GM12878 (cell line): Measurements from ENCODE around the gene GABBR2. TPM values are rescaled to one million over a fixed set of nuclear protein-coding genes. Genes with fewer than 3 reads are reported as not detected.

ENCODE experiments used
- NR2C1 ChIP-seq: fragments of 450-650 bp; IDR thresholded peaks from 2 replicates; pipeline ENCODE4 v1.6.1; 2017; ENCODE audit warnings: antibody characterized with exemption, mild to moderate bottlenecking, moderate library complexity
- RB1 ChIP-seq: fragments of 450-650 bp; formaldehyde crosslinking; IDR thresholded peaks from 2 replicates; pipeline ENCODE4 v1.6.1; 2017; ENCODE audit warnings: mild to moderate bottlenecking, borderline replicate concordance
- SIX5 ChIP-seq: IDR thresholded peaks from 2 replicates; pipeline ENCODE4 v1.6.1; 2011; ENCODE audit warnings: mild to moderate bottlenecking, low read depth, low read length, moderate library complexity; ENCODE audit not compliant: severe bottlenecking
- TCF3 ChIP-seq: IDR thresholded peaks from 2 replicates; pipeline ENCODE4 v1.6.1; 2012; ENCODE audit warnings: low read depth, mild to moderate bottlenecking, low read length, borderline replicate concordance; ENCODE audit not compliant: insufficient read depth
- polyA plus RNA-seq, 11 experiments: library from polyadenylated mRNA; depleted of rRNA in 4 of 11; unstranded in 6 of 11; stranded (reverse) in 5 of 11; fragments of >200 nt; fragmentation: Nextera tagmentation in 4 of 11; fragmentation: Illumina TruSeq in 1 of 11; extraction: Ambion mirVana in 4 of 11; extraction: Trizol in 1 of 11; gene quantifications; 1 replicate in 1 of 11; 2 replicates in 10 of 11; pipeline versions ENCODE4 v1.2.1 to v1.2.3, GENCODE V29; 2011 to 2016; ENCODE audit warnings: inconsistent platforms in 2 of 11, missing spikeins in 2 of 11, low read depth in 1 of 11
- total RNA-seq, 4 experiments: library from RNA; depleted of rRNA in 3 of 4; stranded (reverse); fragments of >200 nt in 3 of 4; fragmentation: Illumina TruSeq in 1 of 4; extraction: Trizol in 1 of 4; gene quantifications; 2 replicates each; pipeline versions ENCODE4 v1.2.1 to v1.2.3, GENCODE V29; 2013 to 2021
- TF ChIP-seq, protein P1 (sequence below): fragments of 450-650 bp; IDR thresholded peaks from 2 replicates; pipeline ENCODE4 v1.6.1; 2017; ENCODE audit warnings: antibody characterized with exemption, mild to moderate bottlenecking, moderate library complexity
- TF ChIP-seq, protein P2 (sequence below): IDR thresholded peaks from 2 replicates; pipeline ENCODE4 v1.6.1; 2011; ENCODE audit warnings: low read depth, low read length, improper control_type of control experiment, borderline replicate concordance
- TF ChIP-seq, protein P3 (sequence below): fragments of 450-650 bp; IDR thresholded peaks from 2 replicates; pipeline ENCODE4 v1.6.1; 2018; ENCODE audit warnings: borderline replicate concordance, mild to moderate bottlenecking; ENCODE audit not compliant: partially characterized antibody

The GABBR2 gene
- total and polyA plus RNA-seq, 10 of the 15 experiments (the other 5 are each of a cell fraction or from before 2014, with no cell fraction given) = 0.02 to 2.2 (median 0.06) TPM; not detected in 2

DNA sequence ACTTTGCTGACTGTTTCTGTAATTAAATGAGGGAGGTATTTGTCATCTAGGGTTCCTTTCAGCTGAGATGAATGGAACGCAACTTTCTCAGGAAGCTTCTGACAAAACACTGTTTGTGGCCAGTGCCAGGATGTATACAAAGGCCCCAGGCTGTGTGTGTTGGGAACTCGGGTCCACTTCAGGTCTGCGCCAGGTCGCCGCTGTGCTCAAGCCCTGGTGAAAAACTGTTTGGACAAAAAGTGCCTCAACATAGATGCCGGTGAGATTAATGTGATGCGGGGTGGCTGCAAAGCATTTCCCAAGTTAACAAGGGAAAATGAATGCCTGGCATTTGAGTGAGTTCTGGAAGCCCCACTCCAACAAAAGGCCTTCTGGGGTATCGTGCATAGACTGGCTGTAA, 156.4 kb downstream of the GABBR2 start (continued):
- TF ChIP-seq, protein P1, sequence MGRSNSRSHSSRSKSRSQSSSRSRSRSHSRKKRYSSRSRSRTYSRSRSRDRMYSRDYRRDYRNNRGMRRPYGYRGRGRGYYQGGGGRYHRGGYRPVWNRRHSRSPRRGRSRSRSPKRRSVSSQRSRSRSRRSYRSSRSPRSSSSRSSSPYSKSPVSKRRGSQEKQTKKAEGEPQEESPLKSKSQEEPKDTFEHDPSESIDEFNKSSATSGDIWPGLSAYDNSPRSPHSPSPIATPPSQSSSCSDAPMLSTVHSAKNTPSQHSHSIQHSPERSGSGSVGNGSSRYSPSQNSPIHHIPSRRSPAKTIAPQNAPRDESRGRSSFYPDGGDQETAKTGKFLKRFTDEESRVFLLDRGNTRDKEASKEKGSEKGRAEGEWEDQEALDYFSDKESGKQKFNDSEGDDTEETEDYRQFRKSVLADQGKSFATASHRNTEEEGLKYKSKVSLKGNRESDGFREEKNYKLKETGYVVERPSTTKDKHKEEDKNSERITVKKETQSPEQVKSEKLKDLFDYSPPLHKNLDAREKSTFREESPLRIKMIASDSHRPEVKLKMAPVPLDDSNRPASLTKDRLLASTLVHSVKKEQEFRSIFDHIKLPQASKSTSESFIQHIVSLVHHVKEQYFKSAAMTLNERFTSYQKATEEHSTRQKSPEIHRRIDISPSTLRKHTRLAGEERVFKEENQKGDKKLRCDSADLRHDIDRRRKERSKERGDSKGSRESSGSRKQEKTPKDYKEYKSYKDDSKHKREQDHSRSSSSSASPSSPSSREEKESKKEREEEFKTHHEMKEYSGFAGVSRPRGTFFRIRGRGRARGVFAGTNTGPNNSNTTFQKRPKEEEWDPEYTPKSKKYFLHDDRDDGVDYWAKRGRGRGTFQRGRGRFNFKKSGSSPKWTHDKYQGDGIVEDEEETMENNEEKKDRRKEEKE = no peak
- no peak for TF ChIP-seq TCF3
- TF ChIP-seq, protein P2, sequence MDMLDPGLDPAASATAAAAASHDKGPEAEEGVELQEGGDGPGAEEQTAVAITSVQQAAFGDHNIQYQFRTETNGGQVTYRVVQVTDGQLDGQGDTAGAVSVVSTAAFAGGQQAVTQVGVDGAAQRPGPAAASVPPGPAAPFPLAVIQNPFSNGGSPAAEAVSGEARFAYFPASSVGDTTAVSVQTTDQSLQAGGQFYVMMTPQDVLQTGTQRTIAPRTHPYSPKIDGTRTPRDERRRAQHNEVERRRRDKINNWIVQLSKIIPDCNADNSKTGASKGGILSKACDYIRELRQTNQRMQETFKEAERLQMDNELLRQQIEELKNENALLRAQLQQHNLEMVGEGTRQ = no peak
- no peak for TF ChIP-seq NR2C1
- TF ChIP-seq RB1 = no peak
- TF ChIP-seq, protein P3, sequence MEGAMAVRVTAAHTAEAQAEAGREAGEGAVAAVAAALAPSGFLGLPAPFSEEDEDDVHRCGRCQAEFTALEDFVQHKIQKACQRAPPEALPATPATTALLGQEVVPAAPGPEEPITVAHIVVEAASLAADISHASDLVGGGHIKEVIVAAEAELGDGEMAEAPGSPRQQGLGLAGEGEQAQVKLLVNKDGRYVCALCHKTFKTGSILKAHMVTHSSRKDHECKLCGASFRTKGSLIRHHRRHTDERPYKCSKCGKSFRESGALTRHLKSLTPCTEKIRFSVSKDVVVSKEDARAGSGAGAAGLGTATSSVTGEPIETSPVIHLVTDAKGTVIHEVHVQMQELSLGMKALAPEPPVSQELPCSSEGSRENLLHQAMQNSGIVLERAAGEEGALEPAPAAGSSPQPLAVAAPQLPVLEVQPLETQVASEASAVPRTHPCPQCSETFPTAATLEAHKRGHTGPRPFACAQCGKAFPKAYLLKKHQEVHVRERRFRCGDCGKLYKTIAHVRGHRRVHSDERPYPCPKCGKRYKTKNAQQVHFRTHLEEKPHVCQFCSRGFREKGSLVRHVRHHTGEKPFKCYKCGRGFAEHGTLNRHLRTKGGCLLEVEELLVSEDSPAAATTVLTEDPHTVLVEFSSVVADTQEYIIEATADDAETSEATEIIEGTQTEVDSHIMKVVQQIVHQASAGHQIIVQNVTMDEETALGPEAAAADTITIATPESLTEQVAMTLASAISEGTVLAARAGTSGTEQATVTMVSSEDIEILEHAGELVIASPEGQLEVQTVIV = no peak
- TF ChIP-seq SIX5 = no peak
